Measurements from ENCODE around the gene HES1.

GRCh38 chr3:194137008-194137505 is 1.1 kb downstream of the HES1 start:
- TF ChIP-seq CTCF (IDR thresholded peaks at IDR 0.05; ENCODE audit: insufficient read depth, low read length, poor library complexity, severe bottlenecking) = no peak
- no peak for TF ChIP-seq EZH2phosphoT487 (conservative IDR thresholded peaks at IDR 0.05; ENCODE audit: low read length)

Measured in SU-DHL-6 (cell line).